H1 (cell line): ENCODE measurements around the gene CDH22. TPM values are rescaled to one million over a fixed set of nuclear protein-coding genes. Genes with fewer than 3 reads are reported as not detected.

Source experiments
- CTCF ChIA-PET: fragments of 300-600 bp; sonication (Branson Sonifier 250); formaldehyde crosslinking; loops from one replicate; lab custom pipeline; 2021; ENCODE audit not compliant: partially characterized antibody; lab: Charles Lee
- POLR2A ChIA-PET: fragments of 300-600 bp; sonication (Branson Sonifier 250); formaldehyde crosslinking; loops from one replicate; lab custom pipeline; 2021; ENCODE audit warnings: inconsistent platforms; ENCODE audit not compliant: partially characterized antibody; lab: Charles Lee
- DNase-seq, 2 experiments: peaks; one replicate each; pipeline versions ENCODE4 v3.0.0 to v3.0.0-alpha.2; 2010 to 2022; ENCODE audit warnings: low spot score in 2 of 2, low read depth in 1 of 2, mixed read lengths in 1 of 2
- FAIRE-seq: peaks from 2 replicates; lab custom pipeline; 2011; peaks lifted over from hg19 to GRCh38; lab: Jason Lieb, UNC
- H2AFZ ChIP-seq: 2 replicates; pipeline ENCODE4 v1.8.1; 2012; ENCODE audit warnings: low read length, inconsistent platforms
- H2AK5ac ChIP-seq: 2 replicates; pipeline ENCODE4 v1.6.1; 2013; ENCODE audit warnings: low read depth, low read length
- H2BK120ac ChIP-seq: replicated peaks from 2 replicates; pipeline ENCODE3; 2013; ENCODE audit warnings: low read depth, low read length, inconsistent platforms
- H2BK12ac ChIP-seq: 2 replicates; pipeline ENCODE4 v1.6.1; 2013; ENCODE audit warnings: low read depth, low read length
- H2BK15ac ChIP-seq: 2 replicates; pipeline ENCODE4 v1.6.1; 2013; ENCODE audit warnings: low read length
- H2BK20ac ChIP-seq: 2 replicates; pipeline ENCODE4 v1.6.1; 2013; ENCODE audit warnings: low read length
- H2BK5ac ChIP-seq: 2 replicates; pipeline ENCODE4 v1.6.1; 2013; ENCODE audit warnings: low read depth, low read length
- H3K14ac ChIP-seq: 2 replicates; pipeline ENCODE4 v1.6.1; 2013; ENCODE audit warnings: inconsistent platforms; ENCODE audit not compliant: insufficient read length
- H3K18ac ChIP-seq: 2 replicates; pipeline ENCODE4 v1.6.1; 2013; ENCODE audit warnings: low read length; ENCODE audit errors: extremely low read depth
- H3K23ac ChIP-seq: 2 replicates; pipeline ENCODE4 v1.6.1; 2013; ENCODE audit warnings: inconsistent platforms; ENCODE audit not compliant: insufficient read length
- H3K23me2 ChIP-seq: 2 replicates; pipeline ENCODE4 v1.6.1; 2013; ENCODE audit warnings: low read depth, low read length
- H3K27ac ChIP-seq: 2 replicates; pipeline ENCODE4 v1.6.1; 2011; ENCODE audit warnings: low read depth, low read length, inconsistent platforms
- H3K27me3 ChIP-seq, 4 experiments: replicated peaks in 1 of 4; 1 replicate in 1 of 4; 2 replicates in 3 of 4; pipeline versions ENCODE4 v1.6.1 to v1.8.1; 2011 to 2013; ENCODE audit warnings: low read length in 3 of 4, mild to moderate bottlenecking in 3 of 4, inconsistent platforms in 2 of 4, mixed read lengths in 2 of 4, moderate library complexity in 1 of 4; ENCODE audit not compliant: control insufficient read depth in 3 of 4, insufficient read depth in 3 of 4; ENCODE audit errors: extremely low read depth in 1 of 4
- H3K36me3 ChIP-seq, 4 experiments: 2 replicates each; pipeline versions ENCODE4 v1.6.1 to v1.8.1; 2011 to 2013; ENCODE audit warnings: mild to moderate bottlenecking in 4 of 4, low read length in 3 of 4, moderate library complexity in 2 of 4, control low read depth in 1 of 4, inconsistent platforms in 1 of 4; ENCODE audit not compliant: insufficient read depth in 4 of 4, control insufficient read depth in 2 of 4
- H3K4ac ChIP-seq: replicated peaks from 2 replicates; pipeline ENCODE3; 2013; ENCODE audit warnings: low read length, low read depth, mixed read lengths, inconsistent platforms; ENCODE audit not compliant: insufficient read length
- H3K4me1 ChIP-seq, 4 experiments: replicated peaks in 1 of 4; 1 replicate in 1 of 4; 2 replicates in 3 of 4; pipeline versions ENCODE4 v1.6.1 to v1.8.1; 2011 to 2013; ENCODE audit warnings: low read length in 3 of 4, inconsistent platforms in 2 of 4, mixed read lengths in 1 of 4; ENCODE audit not compliant: insufficient read depth in 4 of 4, control insufficient read depth in 3 of 4
- H3K4me2 ChIP-seq, 2 experiments: 2 replicates each; pipeline versions ENCODE4 v1.6.1 to v1.8.1; 2011 to 2013; ENCODE audit warnings: low read depth in 2 of 2, low read length in 2 of 2, control low read depth in 1 of 2, inconsistent platforms in 1 of 2, mild to moderate bottlenecking in 1 of 2; ENCODE audit not compliant: insufficient read depth in 1 of 2
- H3K4me3 ChIP-seq, 4 experiments: fragments of 200-600, 300-600 bp in 1 of 4; sonication (generic), shearing (Covaris generic), sonication (Bioruptor Twin) in 1 of 4; 2 replicates each; pipeline versions ENCODE4 v1.5.1 to v1.8.1; 2011 to 2016; ENCODE audit warnings: low read length in 4 of 4, low read depth in 3 of 4, control low read depth in 2 of 4, inconsistent platforms in 2 of 4, mild to moderate bottlenecking in 2 of 4, mixed read lengths in 1 of 4, moderate library complexity in 1 of 4; ENCODE audit not compliant: insufficient read depth in 2 of 4; ENCODE audit errors: extremely low read depth in 1 of 4
- H3K56ac ChIP-seq: replicated peaks from 2 replicates; pipeline ENCODE3; 2013; ENCODE audit warnings: low read depth, mild to moderate bottlenecking, mixed read lengths, low read length, inconsistent platforms; ENCODE audit not compliant: insufficient read length
- H3K79me1 ChIP-seq: 2 replicates; pipeline ENCODE4 v1.6.1; 2013; ENCODE audit warnings: low read depth, low read length, control low read depth
- H3K79me2 ChIP-seq, 2 experiments: 2 replicates each; pipeline versions ENCODE4 v1.6.1 to v1.8.1; 2012 to 2013; ENCODE audit warnings: low read length in 2 of 2, mild to moderate bottlenecking in 2 of 2, inconsistent platforms in 1 of 2; ENCODE audit not compliant: insufficient read depth in 2 of 2, control insufficient read depth in 1 of 2
- H3K9ac ChIP-seq, 4 experiments: replicated peaks in 1 of 4; 1 replicate in 1 of 4; 2 replicates in 3 of 4; pipeline versions ENCODE4 v1.6.1 to v1.8.1; 2011 to 2013; ENCODE audit warnings: low read depth in 3 of 4, low read length in 3 of 4, control low read depth in 2 of 4, mild to moderate bottlenecking in 2 of 4, moderate library complexity in 2 of 4, inconsistent platforms in 1 of 4; ENCODE audit errors: extremely low read depth in 1 of 4
- H3K9me3 ChIP-seq, 2 experiments: 2 replicates each; pipeline versions ENCODE4 v1.6.1 to v1.8.1; 2012 to 2013; ENCODE audit warnings: mild to moderate bottlenecking in 2 of 2, moderate library complexity in 2 of 2, control low read depth in 1 of 2, inconsistent platforms in 1 of 2, low read depth in 1 of 2, low read length in 1 of 2, mixed read lengths in 1 of 2; ENCODE audit not compliant: insufficient read depth in 2 of 2
- H4K20me1 ChIP-seq, 2 experiments: replicated peaks in 1 of 2; 2 replicates each; pipeline versions ENCODE3 to v1.8.1; 2011 to 2013; ENCODE audit warnings: inconsistent platforms in 2 of 2, low read length in 2 of 2, mild to moderate bottlenecking in 1 of 2; ENCODE audit not compliant: insufficient read depth in 2 of 2, control insufficient read depth in 1 of 2
- H4K5ac ChIP-seq: 2 replicates; pipeline ENCODE4 v1.6.1; 2013; ENCODE audit warnings: low read length, low read depth, mixed read lengths, inconsistent platforms; ENCODE audit not compliant: insufficient read length
- H4K8ac ChIP-seq: 2 replicates; pipeline ENCODE4 v1.8.0; 2013; ENCODE audit warnings: mild to moderate bottlenecking, moderate library complexity, low read length, inconsistent platforms; ENCODE audit not compliant: insufficient read depth; ENCODE audit errors: extremely low read depth
- H4K91ac ChIP-seq: replicated peaks from 2 replicates; pipeline ENCODE3; 2013; ENCODE audit warnings: low read length, mixed read lengths, inconsistent platforms; ENCODE audit not compliant: insufficient read length
- BRCA1 ChIP-seq: IDR thresholded peaks from 2 replicates; pipeline ENCODE4 v1.6.1; 2012; ENCODE audit warnings: low read depth, low read length, improper control_type of control experiment
- EGR1 ChIP-seq: IDR thresholded peaks from 2 replicates; pipeline ENCODE4 v1.6.1; 2011; ENCODE audit warnings: low read depth, low read length, borderline replicate concordance
- EP300 ChIP-seq, 2 experiments: IDR thresholded peaks; 1 replicate in 1 of 2; 2 replicates in 1 of 2; pipeline ENCODE4 v1.6.1; 2011 to 2012; ENCODE audit warnings: low read depth in 2 of 2, low read length in 2 of 2, mild to moderate bottlenecking in 2 of 2, borderline replicate concordance in 1 of 2, inconsistent platforms in 1 of 2, moderate library complexity in 1 of 2
- JUN ChIP-seq: IDR thresholded peaks from 2 replicates; pipeline ENCODE4 v1.6.1; 2011; ENCODE audit warnings: low read depth, mild to moderate bottlenecking, improper control_type of control experiment, low read length
- JUND ChIP-seq: IDR thresholded peaks from 2 replicates; pipeline ENCODE4 v1.6.1; 2011; ENCODE audit warnings: mild to moderate bottlenecking, improper control_type of control experiment, low read length
- POU5F1 ChIP-seq: IDR thresholded peaks from 2 replicates; pipeline ENCODE4 v1.6.1; 2011; ENCODE audit warnings: low read depth, mild to moderate bottlenecking, low read length, moderate library complexity
- SRF ChIP-seq: IDR thresholded peaks from 2 replicates; pipeline ENCODE4 v1.6.1; 2011; ENCODE audit warnings: mild to moderate bottlenecking, low read depth, low read length, moderate library complexity
- TBP ChIP-seq: IDR thresholded peaks from 2 replicates; pipeline ENCODE4 v1.6.1; 2011; ENCODE audit warnings: low read depth, low read length, improper control_type of control experiment
- ZNF274 ChIP-seq: IDR thresholded peaks from 2 replicates; pipeline ENCODE4 v1.7.0; 2012; ENCODE audit warnings: low read length, borderline replicate concordance; ENCODE audit errors: extremely low read depth
- WGBS, 2 experiments: shearing (Covaris generic) in 1 of 2; methylation state at CpG; one replicate each; pipeline versions ENCODE4 v1.1.6 to v1.1.7; 2013 to 2015; ENCODE audit warnings: low lambda C conversion rate in 2 of 2, mixed read lengths in 2 of 2, inconsistent platforms in 1 of 2, low coverage in 1 of 2, missing lambda C conversion rate in 1 of 2; ENCODE audit not compliant: insufficient replicate concordance in 2 of 2, insufficient coverage in 1 of 2, insufficient read length in 1 of 2; ENCODE audit errors: extremely low coverage in 1 of 2, missing lambda C conversion rate in 1 of 2; 5-methylcytosine and 5-hydroxymethylcytosine counted together
- polyA plus RNA-seq, 7 experiments: library from polyadenylated mRNA; depleted of rRNA in 3 of 7; stranded (reverse) in 5 of 7; unstranded in 2 of 7; fragments of >200 nt in 5 of 7; fragments of 200-250 nt in 2 of 7; gene quantifications; 1 replicate in 5 of 7; 2 replicates in 1 of 7; 4 replicates in 1 of 7; pipeline versions ENCODE4 v1.2.1 to v1.2.3, GENCODE V29; 2011 to 2013; ENCODE audit warnings: missing spikeins in 2 of 7, mixed read lengths in 2 of 7
- total RNA-seq: library from RNA; stranded (reverse); fragmentation: NEBNext Ultra II Directional; extraction: Animal tissue kit (Norgen Biotek cat#: 25700); gene quantifications from 2 replicates; pipeline ENCODE4 v1.2.1, GENCODE V29; 2021
- TF ChIP-seq, protein P1 (sequence below), 3 experiments: IDR thresholded peaks; 1 replicate in 2 of 3; 2 replicates in 1 of 3; pipeline versions ENCODE4 v1.5.1 to v1.6.1; 2011; ENCODE audit warnings: low read length in 3 of 3, mild to moderate bottlenecking in 3 of 3, inconsistent platforms in 2 of 3, low read depth in 1 of 3, moderate library complexity in 1 of 3; ENCODE audit not compliant: insufficient read depth in 1 of 3; ENCODE audit errors: control extremely low read depth in 1 of 3

Gene CDH22
- total and polyA plus RNA-seq, 2 of the 8 experiments (the other 6 are each of a cell fraction or from before 2014, with no cell fraction given) = 0.35 to 0.39 TPM

DNA sequence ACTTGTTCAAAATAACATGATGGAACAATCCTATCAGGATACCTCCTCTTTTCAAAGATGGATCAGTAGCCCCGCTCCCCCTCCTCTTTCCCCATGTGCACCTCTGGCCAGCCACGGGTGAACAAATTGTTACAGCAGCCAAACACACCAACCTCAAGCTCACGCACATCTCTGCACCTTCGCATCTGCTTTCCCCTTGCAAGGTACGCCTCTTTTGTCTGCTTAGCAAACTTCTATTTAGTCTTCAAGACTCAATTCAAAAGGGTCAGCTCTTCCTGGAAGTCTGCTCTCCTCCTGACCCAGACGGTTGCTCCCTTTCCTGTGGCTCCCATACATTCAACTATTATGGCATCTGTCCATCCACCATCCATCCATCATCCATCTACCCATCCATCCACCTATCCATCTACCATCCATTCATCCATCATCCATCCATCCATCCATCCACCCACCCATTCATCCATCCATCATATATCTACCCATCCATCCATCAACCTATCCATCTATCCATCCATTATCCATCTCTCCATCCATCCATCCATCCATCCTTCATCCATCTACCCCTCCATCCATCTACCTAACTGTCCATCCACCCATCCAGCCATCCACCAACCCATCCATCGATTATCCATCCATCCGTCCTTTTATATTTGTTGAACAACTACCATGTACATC is 36.3 kb upstream of the CDH22 start:
- Histone ChIP-seq H2BK15ac (no peak overlapping the region), H2BK12ac (no peak overlapping the region), H3K36me3 (no peaks in the 10 kb centered on the region), H2BK20ac (no peak overlapping the region), H3K4ac (no peak overlapping the region), H2BK120ac (no peak overlapping the region), H3K4me1 (peaks cover 0 to 13% (median 5%) of the 10 kb centered on the region in 4 experiments; a peak in 6 of 7 replicates), H4K91ac (no peak overlapping the region), H3K4me3 (no peak overlapping the region), H4K20me1 (peaks cover 7% of the 10 kb centered on the region in 2 experiments), H4K8ac (peak overlapping the region; percentile 20; the same call in 1 of the 2 replicates), H2AK5ac (no peak overlapping the region), H3K23me2 (peaks cover 4% of the 10 kb centered on the region; the same call in 1 of the 2 replicates), H3K23ac (no peak overlapping the region), H3K9ac (no peak overlapping the region), H2AFZ (no peak overlapping the region), H3K79me2 (no peaks in the 10 kb centered on the region), H3K56ac (peak overlapping the region; percentile 27), H3K27ac (no peak overlapping the region), H3K27me3 (peaks cover 0 to 15% (median 10%) of the 10 kb centered on the region in 4 experiments; a peak in 5 of 7 replicates), H3K18ac (no peak overlapping the region), H3K9me3 (no peaks in the 10 kb centered on the region), H3K79me1 (no peaks in the 10 kb centered on the region), H4K5ac (no peak overlapping the region), H3K4me2 (no peak overlapping the region), H2BK5ac (no peak overlapping the region), H3K14ac (no peak overlapping the region)
- CTCF ChIA-PET = interaction anchor here (0.7 to 10.9 kb wide), 6 partner anchors 12 to 287 kb away, joined by 3 to 214 read pairs (median 3); partner anchors contain the start of gene CDH22
- POLR2A ChIA-PET = interaction anchor here (0.8 to 2.0 kb wide), 10 partner anchors 9 to 56 kb away, joined by 3 to 11 read pairs (median 5); no protein-coding TSS in a partner anchor
- FAIRE-seq = no peak
- DNase-seq = no peak
- WGBS, 2 experiments = 63 to 100% methylated on average over 2 to 8 of the region's 8 CpGs
- no peak for TF ChIP-seq SRF
- no peak for TF ChIP-seq EP300 (IDR thresholded peaks at IDR 0.05; ENCODE audit: borderline replicate concordance in 1 of 2, low read depth in 2 of 2, low read length in 2 of 2)
- no peak for TF ChIP-seq JUND
- TF ChIP-seq TBP = no peak
- no peak for TF ChIP-seq ZNF274
- TF ChIP-seq, protein P1, sequence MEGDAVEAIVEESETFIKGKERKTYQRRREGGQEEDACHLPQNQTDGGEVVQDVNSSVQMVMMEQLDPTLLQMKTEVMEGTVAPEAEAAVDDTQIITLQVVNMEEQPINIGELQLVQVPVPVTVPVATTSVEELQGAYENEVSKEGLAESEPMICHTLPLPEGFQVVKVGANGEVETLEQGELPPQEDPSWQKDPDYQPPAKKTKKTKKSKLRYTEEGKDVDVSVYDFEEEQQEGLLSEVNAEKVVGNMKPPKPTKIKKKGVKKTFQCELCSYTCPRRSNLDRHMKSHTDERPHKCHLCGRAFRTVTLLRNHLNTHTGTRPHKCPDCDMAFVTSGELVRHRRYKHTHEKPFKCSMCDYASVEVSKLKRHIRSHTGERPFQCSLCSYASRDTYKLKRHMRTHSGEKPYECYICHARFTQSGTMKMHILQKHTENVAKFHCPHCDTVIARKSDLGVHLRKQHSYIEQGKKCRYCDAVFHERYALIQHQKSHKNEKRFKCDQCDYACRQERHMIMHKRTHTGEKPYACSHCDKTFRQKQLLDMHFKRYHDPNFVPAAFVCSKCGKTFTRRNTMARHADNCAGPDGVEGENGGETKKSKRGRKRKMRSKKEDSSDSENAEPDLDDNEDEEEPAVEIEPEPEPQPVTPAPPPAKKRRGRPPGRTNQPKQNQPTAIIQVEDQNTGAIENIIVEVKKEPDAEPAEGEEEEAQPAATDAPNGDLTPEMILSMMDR (IDR thresholded peaks at IDR 0.05; ENCODE audit: control extremely low read depth in 1 of 3, insufficient read depth in 1 of 3, low read depth in 1 of 3, low read length in 3 of 3) = no peak
- TF ChIP-seq JUN = no peak
- TF ChIP-seq BRCA1 = no peak
- no peak for TF ChIP-seq POU5F1
- no peak for TF ChIP-seq EGR1
